ENCODE data around the gene C5. TPM values are rescaled to one million over a fixed set of nuclear protein-coding genes. Genes with fewer than 3 reads are reported as not detected.

C5 gene
- total RNA-seq, 2 experiments from 2014 or later: 1.9 to 3.4 TPM

DNA sequence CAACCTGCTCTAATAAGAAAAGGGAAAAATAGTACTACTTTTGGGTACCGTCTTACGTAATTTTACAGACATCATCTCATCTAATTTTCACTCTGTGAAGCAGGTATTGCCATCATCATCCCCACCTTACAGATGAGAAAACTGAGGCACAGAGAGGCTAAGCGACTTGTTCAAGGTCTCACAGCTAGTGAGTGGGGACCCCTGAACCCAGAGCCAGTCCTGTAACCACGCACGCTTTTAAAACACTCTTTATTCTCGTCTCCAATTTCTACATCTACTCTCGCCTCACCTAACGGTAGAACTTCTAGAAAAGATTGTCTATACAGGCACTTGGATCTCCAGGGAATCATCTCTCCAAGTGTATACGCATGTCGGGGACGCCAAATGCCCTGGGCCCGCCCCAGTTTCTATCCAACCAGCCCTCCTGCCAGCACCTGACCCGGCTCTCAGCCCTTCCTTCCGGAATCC lies 122.0 kb downstream of the C5 start:
- intact Hi-C loops (cut with micrococcal nuclease): loop anchor here (5.0 kb wide), 3 partner anchors 36 to 171 kb away; partner anchors contain the start of gene PHF19
- CTCF ChIA-PET: interaction anchor here (1.7 to 2.0 kb wide), 2 partner anchors 8 to 83 kb away, joined by 5 to 11 read pairs; no protein-coding TSS in a partner anchor
- peaks cover 51% of the 10 kb centered on the region for H3K36me3 Mint-ChIP-seq (ENCODE audit: low read depth)

DNA sequence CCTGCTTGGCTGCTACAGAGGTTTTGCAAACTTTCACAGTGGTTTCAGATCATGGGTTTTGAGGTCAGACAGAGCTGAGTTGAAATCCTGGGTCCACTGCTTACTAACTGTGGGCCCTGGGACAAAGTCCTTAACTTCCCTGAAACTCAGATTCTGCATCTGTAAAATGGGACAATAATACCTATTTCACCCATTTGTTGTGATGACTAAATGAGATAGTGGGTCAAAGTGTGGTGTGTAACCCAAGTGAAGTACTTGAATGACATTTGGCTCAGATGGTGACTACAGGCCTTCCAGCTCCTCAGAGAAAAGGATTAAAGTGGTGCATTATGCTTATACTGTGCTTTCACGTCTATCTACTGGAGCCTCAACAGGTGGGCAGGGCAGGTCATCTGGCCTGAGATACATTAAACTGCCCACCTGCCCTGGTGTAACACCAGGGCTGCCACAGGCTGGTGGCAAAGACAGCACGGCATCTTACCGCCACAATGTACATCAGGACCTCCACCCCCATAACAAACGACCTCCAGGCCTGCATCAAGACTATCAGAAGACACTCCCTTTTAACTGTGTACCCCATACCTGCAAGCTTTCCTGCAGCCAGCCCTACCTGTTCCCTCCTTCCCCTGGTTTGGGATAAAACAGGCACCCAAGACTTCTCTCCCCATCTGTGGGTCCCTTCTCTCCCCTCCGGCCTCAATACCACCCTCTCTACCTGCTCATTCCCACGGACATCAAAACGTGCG lies 122.6 kb downstream of the C5 start:
- peak overlapping the region; percentile 88 for H3K4me3 Mint-ChIP-seq
- intact Hi-C loops (cut with micrococcal nuclease): loop anchor here (5.0 kb wide), 3 partner anchors 35 to 170 kb away; partner anchors contain the start of gene PHF19
- H3K4me1 Mint-ChIP-seq (ENCODE audit: low read depth): peaks cover 41% of the 10 kb centered on the region
- H3K27me3 Mint-ChIP-seq: no peaks in the 10 kb centered on the region
- H3K27ac Mint-ChIP-seq: peak overlapping the region; percentile 94
- no peak for TF ChIP-seq CTCF (IDR thresholded peaks at IDR 0.05)
- H3K9me3 Mint-ChIP-seq: peaks cover 4% of the 10 kb centered on the region
- DNase-seq (no peak), ATAC-seq (peak; percentile 8)
- POLR2A ChIA-PET: interaction anchor here (0.9 to 67.1 kb wide), 5 partner anchors 15 to 1978 kb away, joined by 4 to 2439 read pairs (median 49); partner anchors contain the start of genes FBXW2, PHF19, PSMD5 and TRAF1
- H3K36me3 Mint-ChIP-seq (ENCODE audit: low read depth): peaks cover 57% of the 10 kb centered on the region
- CTCF ChIA-PET: interaction anchor here (0.8 to 2.1 kb wide), 7 partner anchors 9 to 172 kb away, joined by 4 to 11 read pairs (median 5); partner anchors contain the start of gene PSMD5

More for the DNA sequence above, 122.0 kb downstream of the C5 start:
- ATAC-seq (no peak), DNase-seq (peak; percentile 55)
- H3K9me3 Mint-ChIP-seq: peaks cover 4% of the 10 kb centered on the region
- peak overlapping the region; percentile 94 for H3K27ac Mint-ChIP-seq
- no peaks in the 10 kb centered on the region for H3K27me3 Mint-ChIP-seq
- TF ChIP-seq CTCF (IDR thresholded peaks at IDR 0.05): no peak
- POLR2A ChIA-PET: interaction anchor here (1.5 to 67.1 kb wide), 4 partner anchors 16 to 135 kb away, joined by 5 to 2439 read pairs (median 1244); partner anchors contain the start of genes FBXW2, PHF19, PSMD5 and TRAF1
- H3K4me1 Mint-ChIP-seq (ENCODE audit: low read depth): peaks cover 47% of the 10 kb centered on the region
- peak overlapping the region; percentile 88 for H3K4me3 Mint-ChIP-seq

DNA sequence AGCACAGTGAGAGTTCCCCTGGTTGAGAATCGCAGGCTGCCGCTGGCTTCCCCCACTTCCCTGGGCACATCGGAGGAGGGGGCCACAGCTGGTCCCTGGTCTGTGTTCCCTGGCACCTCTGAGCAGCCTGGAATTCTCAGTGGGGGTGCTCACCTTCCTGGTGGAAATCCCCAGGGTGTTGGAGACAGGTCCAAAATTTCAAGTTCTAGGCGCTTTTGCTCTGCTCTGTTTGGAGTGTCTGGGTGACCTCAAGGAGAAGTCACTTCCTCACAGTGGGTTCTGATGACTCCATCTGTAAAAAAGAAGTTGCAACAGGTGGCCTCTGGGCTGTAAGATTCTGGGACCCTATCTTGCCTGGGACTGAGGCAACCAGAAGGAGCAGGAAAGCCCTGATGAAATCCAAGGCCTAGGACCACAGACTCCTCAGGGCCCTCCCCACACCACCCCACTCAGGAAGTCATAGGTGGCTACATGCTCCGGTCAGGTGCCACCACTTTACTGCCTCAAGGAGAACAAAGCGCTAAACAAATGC lies 123.6 kb downstream of the C5 start, which contains the start of gene TRAF1:
TRAF1 (minus strand) TSS at position 400 of the 532 bp plus-strand sequence. CDS start 721 bp downstream, outside the sequence.
- CTCF ChIA-PET: interaction anchor here (0.8 to 7.3 kb wide), 12 partner anchors 10 to 171 kb away, joined by 3 to 59 read pairs (median 4); partner anchors contain the start of genes FBXW2 and PSMD5
- Mint-ChIP-seq H3K36me3 (ENCODE audit: low read depth) (peaks cover 67% of the 10 kb centered on the region), H3K27me3 (no peaks in the 10 kb centered on the region), H3K27ac (peak within 1 kb of the TSS; percentile 94), H3K9me3 (peaks cover 4% of the 10 kb centered on the region), H3K4me1 (ENCODE audit: low read depth) (peaks cover 34% of the 10 kb centered on the region), H3K4me3 (peak within 1 kb of the TSS; percentile 88)
- peak; percentile 46 for DNase-seq
- TF ChIP-seq CTCF (IDR thresholded peaks at IDR 0.05): no peak
- intact Hi-C loops (cut with micrococcal nuclease): loop anchor here (5.0 kb wide), 3 partner anchors 34 to 169 kb away; partner anchors contain the start of gene PHF19
- peak; percentile 22 for ATAC-seq
- POLR2A ChIA-PET: interaction anchor here (0.8 to 67.1 kb wide), 9 partner anchors 14 to 1979 kb away, joined by 3 to 2439 read pairs (median 6); partner anchors contain the start of genes FBXW2, PHF19, PSMD5 and TRAF1

DNA sequence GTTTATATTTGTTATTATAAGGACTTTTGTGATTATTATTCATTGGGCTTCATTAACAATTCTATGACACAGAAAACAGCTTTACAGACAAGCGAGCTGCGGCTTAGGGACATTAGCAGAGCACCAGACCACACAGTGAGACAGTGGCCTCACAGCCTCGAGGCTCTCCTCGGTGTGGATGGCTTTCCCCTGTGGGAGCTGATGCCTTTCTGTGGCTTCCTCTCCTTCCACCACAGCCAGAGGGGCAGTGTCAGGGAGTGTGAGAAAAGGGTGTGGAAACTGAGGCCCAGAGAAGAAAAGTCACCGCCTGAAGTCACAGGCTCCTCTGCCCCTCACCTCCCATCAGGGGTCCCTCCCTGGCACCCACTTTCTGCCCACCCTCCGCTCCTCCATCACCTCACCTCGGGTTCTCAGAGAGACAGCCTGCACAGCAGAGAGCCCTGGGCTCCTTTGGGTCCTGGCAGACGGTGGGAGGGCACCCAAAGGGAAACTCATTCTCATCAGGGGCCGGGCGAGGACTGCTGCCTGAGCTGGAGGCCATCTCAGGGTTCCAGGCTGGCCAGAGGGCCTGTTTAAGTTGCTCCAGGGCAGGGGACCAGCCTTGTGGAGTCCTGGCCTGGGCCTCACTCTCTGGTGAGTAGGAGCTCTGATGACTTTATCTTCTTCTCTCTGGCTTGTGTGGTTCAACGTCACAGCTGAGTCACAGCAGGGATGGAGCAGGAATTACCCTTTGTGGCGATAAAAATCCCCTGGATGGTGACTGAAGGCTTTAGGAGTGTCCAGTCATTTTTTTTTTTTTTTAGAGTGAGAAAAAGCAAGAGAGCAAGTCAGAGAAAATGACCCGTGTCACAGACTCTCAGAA lies 124.3 kb downstream of the C5 start:
- no peak for TF ChIP-seq CTCF (IDR thresholded peaks at IDR 0.05)
- peaks cover 70% of the 10 kb centered on the region for H3K36me3 Mint-ChIP-seq (ENCODE audit: low read depth)
- POLR2A ChIA-PET: interaction anchor here (0.6 to 67.1 kb wide), 10 partner anchors 14 to 211 kb away, joined by 3 to 2439 read pairs (median 5); partner anchors contain the start of genes FBXW2, MEGF9, PHF19 and PSMD5
- DNase-seq (peak; percentile 94), ATAC-seq (peak; percentile 61)
- H3K27me3 Mint-ChIP-seq: no peaks in the 10 kb centered on the region
- H3K4me3 Mint-ChIP-seq: peak overlapping the region; percentile 88
- intact Hi-C loops (cut with micrococcal nuclease): loop anchor here (5.0 kb wide), 3 partner anchors 33 to 168 kb away; partner anchors contain the start of gene PHF19
- peaks cover 3% of the 10 kb centered on the region for H3K9me3 Mint-ChIP-seq
- peak overlapping the region; percentile 94 for H3K27ac Mint-ChIP-seq
- H3K4me1 Mint-ChIP-seq (ENCODE audit: low read depth): peaks cover 28% of the 10 kb centered on the region
- CTCF ChIA-PET: interaction anchor here (0.8 to 7.3 kb wide), 14 partner anchors 10 to 170 kb away, joined by 3 to 59 read pairs (median 4); partner anchors contain the start of gene FBXW2

Data from activated CD8-positive, alpha-beta T cell treated with anti-CD3 and anti-CD28 coated beads for 36 hours (primary cell).